SU-DHL-6 (cell line): Measurements from ENCODE around the gene MICAL3.

ENCODE experiments used
- H2AFZ ChIP-seq: fragments of 200-600 bp; sonication (generic); 2 replicates; pipeline ENCODE4 v1.6.1; 2014; ENCODE audit warnings: low read depth, mild to moderate bottlenecking, moderate library complexity, mixed read lengths, antibody characterized with exemption, low read length; ENCODE audit not compliant: severe bottlenecking
- H3F3A ChIP-seq: fragments of 200-600 bp; shearing (Covaris generic); 2 replicates; pipeline ENCODE4 v1.6.0; 2016; ENCODE audit warnings: antibody characterized with exemption, mild to moderate bottlenecking; ENCODE audit not compliant: insufficient read depth
- H3K27ac ChIP-seq: fragments of 200-600 bp; sonication (generic); 2 replicates; pipeline ENCODE4 v1.5.1; 2016; ENCODE audit warnings: low read depth, mild to moderate bottlenecking, low read length, moderate library complexity, mixed read lengths
- H3K27me3 ChIP-seq: fragments of 200-600 bp; sonication (generic), shearing (Covaris generic); 2 replicates; pipeline ENCODE4 v1.6.0; 2014; ENCODE audit warnings: mild to moderate bottlenecking, low read length
- H3K36me3 ChIP-seq: fragments of 200-600 bp; sonication (generic); 2 replicates; pipeline ENCODE4 v1.6.1; 2014; ENCODE audit warnings: mild to moderate bottlenecking, low read length, mixed read lengths
- H3K4me2 ChIP-seq: fragments of 300-600, 200-600 bp; shearing (Covaris generic), sonication (generic); 2 replicates; pipeline ENCODE4 v1.6.0; 2014; ENCODE audit warnings: low read length, low read depth, mild to moderate bottlenecking; ENCODE audit not compliant: poor library complexity, severe bottlenecking
- H3K4me3 ChIP-seq: fragments of 200-600 bp; sonication (generic); 2 replicates; pipeline ENCODE4 v1.5.1; 2014; ENCODE audit warnings: antibody characterized with exemption, low read length, mild to moderate bottlenecking, mixed read lengths; ENCODE audit not compliant: insufficient read depth, poor library complexity, severe bottlenecking
- H3K79me2 ChIP-seq: fragments of 200-600 bp; sonication (generic); 2 replicates; pipeline ENCODE4 v1.6.1; 2014; ENCODE audit warnings: mild to moderate bottlenecking, low read length, moderate library complexity; ENCODE audit not compliant: insufficient read depth
- H3K9ac ChIP-seq: fragments of 200-600 bp; sonication (generic); 2 replicates; pipeline ENCODE4 v1.7.0; 2014; ENCODE audit warnings: mild to moderate bottlenecking, low read length
- H3K9me2 ChIP-seq: fragments of 200-600 bp; sonication (generic); replicated peaks from 2 replicates; pipeline ENCODE4 v1.6.1; 2014; ENCODE audit warnings: low read length; ENCODE audit not compliant: insufficient read depth
- H3K9me3 ChIP-seq: fragments of 200-600 bp; sonication (generic); 2 replicates; pipeline ENCODE4 v1.6.1; 2014; ENCODE audit warnings: low read length, mixed read lengths; ENCODE audit not compliant: insufficient read depth
- H4K20me1 ChIP-seq: fragments of 200-600 bp; sonication (generic); 2 replicates; pipeline ENCODE4 v1.6.1; 2014; ENCODE audit warnings: low read depth, mild to moderate bottlenecking, antibody characterized with exemption, low read length, moderate library complexity, mixed read lengths
- CTCF ChIP-seq: fragments of 200-600 bp; sonication (generic); IDR thresholded peaks from one replicate; pipeline ENCODE4 v1.5.1; 2017; ENCODE audit warnings: antibody characterized with exemption, mild to moderate bottlenecking, low read length, moderate library complexity; ENCODE audit not compliant: insufficient read depth, poor library complexity, severe bottlenecking
- EZH2phosphoT487 ChIP-seq: fragments of 200-600 bp; sonication (generic), shearing (Covaris generic); conservative IDR thresholded peaks from 2 replicates; pipeline ENCODE4 v1.6.1; 2018; ENCODE audit warnings: mild to moderate bottlenecking, antibody characterized with exemption, low read length, moderate library complexity, mixed read lengths

MICAL3 gene

GRCh38 chr22:17915188-17915587 is 109.2 kb downstream of the MICAL3 start:
- Histone ChIP-seq H3K79me2 (peaks cover 99% of the 10 kb centered on the region), H3K9me3 (no peaks in the 10 kb centered on the region), H2AFZ (no peak overlapping the region), H3K9ac (no peak overlapping the region), H3K4me2 (no peak overlapping the region), H3K4me3 (no peak overlapping the region), H3F3A (no peaks in the 10 kb centered on the region), H3K27me3 (no peaks in the 10 kb centered on the region), H3K27ac (no peak overlapping the region), H4K20me1 (no peaks in the 10 kb centered on the region), H3K9me2 (no peaks in the 10 kb centered on the region), H3K36me3 (no peaks in the 10 kb centered on the region)
- no peak for TF ChIP-seq EZH2phosphoT487
- no peak for TF ChIP-seq CTCF

DNA sequence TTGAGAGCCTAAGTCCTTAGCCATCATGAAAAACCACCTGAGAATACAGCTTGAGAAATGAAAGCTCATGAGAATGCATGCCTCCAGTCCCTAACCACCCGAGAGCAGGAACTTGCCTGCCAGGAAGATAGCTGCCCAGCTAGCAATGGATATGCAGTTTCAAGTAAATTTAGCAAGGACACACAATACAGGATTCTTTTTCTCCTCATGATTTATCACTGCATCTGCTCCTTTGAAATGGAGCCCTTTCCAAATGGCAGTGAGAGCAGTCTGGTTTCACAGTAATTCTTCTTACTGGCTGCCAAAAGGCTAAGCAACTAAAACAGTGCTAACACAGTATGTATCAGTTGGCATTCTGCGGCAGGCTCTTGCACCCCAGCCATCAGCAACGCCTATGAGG is 109.9 kb downstream of the MICAL3 start:
- Histone ChIP-seq H3K4me3 (no peak overlapping the region), H2AFZ (no peak overlapping the region), H3F3A (no peaks in the 10 kb centered on the region), H3K4me2 (no peak overlapping the region), H3K9me2 (no peaks in the 10 kb centered on the region), H3K36me3 (no peaks in the 10 kb centered on the region), H3K9me3 (no peaks in the 10 kb centered on the region), H3K27me3 (no peaks in the 10 kb centered on the region), H4K20me1 (no peaks in the 10 kb centered on the region), H3K27ac (no peak overlapping the region), H3K79me2 (peaks cover 99% of the 10 kb centered on the region), H3K9ac (no peak overlapping the region)
- no peak for TF ChIP-seq CTCF
- no peak for TF ChIP-seq EZH2phosphoT487

DNA sequence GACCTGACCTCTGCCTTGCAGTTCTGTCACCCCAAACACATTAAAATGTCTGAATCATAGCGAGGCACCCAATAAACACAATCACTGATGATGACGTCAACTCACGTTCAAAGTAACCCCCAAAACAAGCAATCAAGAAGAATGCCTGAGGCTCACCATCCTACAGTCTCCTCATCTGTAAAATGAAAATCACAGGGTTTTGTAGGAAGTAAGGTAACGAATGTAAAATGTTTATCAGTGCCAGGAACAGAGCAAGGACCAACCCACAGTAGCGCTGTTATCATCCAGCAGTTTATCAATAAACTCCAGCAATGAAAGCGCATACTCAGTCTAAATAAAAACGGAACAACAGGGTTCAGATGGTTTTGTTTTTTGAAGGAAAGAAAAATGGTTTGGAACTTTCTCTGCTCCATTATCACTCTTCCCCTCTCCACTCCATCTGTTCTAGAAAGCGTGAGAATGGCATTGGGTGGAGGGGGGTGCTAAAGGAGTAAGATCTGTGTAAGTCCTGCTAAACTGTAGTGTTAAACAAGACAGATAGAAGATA is 110.5 kb downstream of the MICAL3 start:
- Histone ChIP-seq H3K36me3 (no peaks in the 10 kb centered on the region), H3K9ac (no peak overlapping the region), H3K27me3 (no peaks in the 10 kb centered on the region), H3K4me3 (no peak overlapping the region), H2AFZ (no peak overlapping the region), H3K4me2 (no peak overlapping the region), H3K9me3 (no peaks in the 10 kb centered on the region), H3K79me2 (peaks cover 99% of the 10 kb centered on the region), H3K9me2 (no peaks in the 10 kb centered on the region), H4K20me1 (no peaks in the 10 kb centered on the region), H3F3A (no peaks in the 10 kb centered on the region), H3K27ac (no peak overlapping the region)
- TF ChIP-seq CTCF = no peak
- TF ChIP-seq EZH2phosphoT487 = no peak
